CD1c-positive myeloid dendritic cell (primary cell): ENCODE data around the gene EXOC4.
"Not testable (repeated sequence)": the region's sequence is repeated elsewhere in the genome, so short reads cannot be mapped to it uniquely, and the experiment has no call there.

Experiments used
- DNase-seq: peaks from one replicate; pipeline ENCODE4 v3.0.0-alpha.2; 2016; ENCODE audit errors: extremely low spot score

EXOC4 gene

GRCh38 chr7:133275446-133276095, 22.7 kb downstream of the EXOC4 start:
- DNase-seq, result no peak

GRCh38 chr7:133278975-133279374, 26.1 kb downstream of the EXOC4 start:
- not testable (repeated sequence) for DNase-seq

GRCh38 chr7:133282094-133282493, 29.2 kb downstream of the EXOC4 start:
- no peak for DNase-seq

GRCh38 chr7:133284092-133284491, 31.2 kb downstream of the EXOC4 start:
- no peak for DNase-seq

GRCh38 chr7:133288970-133289369, 36.1 kb downstream of the EXOC4 start:
- no peak for DNase-seq

GRCh38 chr7:133290041-133290440, 37.2 kb downstream of the EXOC4 start:
- no peak for DNase-seq

GRCh38 chr7:133290676-133291333, 37.9 kb downstream of the EXOC4 start:
- no peak for DNase-seq

- no peak for DNase-seq
These were observed 39.8 kb downstream of the EXOC4 start for GRCh38 chr7:133292631-133293030.

- no peak for DNase-seq
These were observed 40.7 kb downstream of the EXOC4 start for GRCh38 chr7:133293384-133294160.

GRCh38 chr7:133294234-133294633, 41.4 kb downstream of the EXOC4 start:
- no peak for DNase-seq

- DNase-seq, result no peak
These were observed 42.6 kb downstream of the EXOC4 start for GRCh38 chr7:133295484-133295883.

GRCh38 chr7:133297093-133297492, 44.2 kb downstream of the EXOC4 start:
- DNase-seq, result no peak

GRCh38 chr7:133298080-133298479, 45.2 kb downstream of the EXOC4 start:
- no peak for DNase-seq

GRCh38 chr7:133299676-133300075, 46.8 kb downstream of the EXOC4 start:
- no peak for DNase-seq

- DNase-seq, result no peak
These were observed 47.2 kb downstream of the EXOC4 start for GRCh38 chr7:133300088-133300487.

- DNase-seq, result no peak
These were observed 47.9 kb downstream of the EXOC4 start for GRCh38 chr7:133300811-133301210.

- DNase-seq, result no peak
These were observed 48.6 kb downstream of the EXOC4 start for GRCh38 chr7:133301444-133301843.

- no peak for DNase-seq
These were observed 50.5 kb downstream of the EXOC4 start for GRCh38 chr7:133303372-133303771.

- DNase-seq, result no peak
These were observed 51.1 kb downstream of the EXOC4 start for GRCh38 chr7:133303931-133304330.

- no peak for DNase-seq
These were observed 56.5 kb downstream of the EXOC4 start for GRCh38 chr7:133309333-133309732.

- no peak for DNase-seq
These were observed 57.5 kb downstream of the EXOC4 start for GRCh38 chr7:133310232-133310862.

- no peak for DNase-seq
These were observed 60.7 kb downstream of the EXOC4 start for GRCh38 chr7:133313575-133313974.
